Cortex of kidney (tissue), 1 donor: ENCODE data around the gene PTER.

Source experiments
- DNase-seq: peaks from one replicate; lab custom pipeline; 2025; lab: John Stamatoyannopoulos, UW

The PTER gene

GRCh38 chr10:16436758-16437539, at the start of gene PTER:
Gene PTER, plus strand, starts transcription at chr10:16437010. Its CDS starts 47,375 bp downstream, at chr10:16484385.
- peak; percentile 21 for DNase-seq

- DNase-seq: no peak
Measured at GRCh38 chr10:16392531-16393069, 44.2 kb upstream of the PTER start.

DNA sequence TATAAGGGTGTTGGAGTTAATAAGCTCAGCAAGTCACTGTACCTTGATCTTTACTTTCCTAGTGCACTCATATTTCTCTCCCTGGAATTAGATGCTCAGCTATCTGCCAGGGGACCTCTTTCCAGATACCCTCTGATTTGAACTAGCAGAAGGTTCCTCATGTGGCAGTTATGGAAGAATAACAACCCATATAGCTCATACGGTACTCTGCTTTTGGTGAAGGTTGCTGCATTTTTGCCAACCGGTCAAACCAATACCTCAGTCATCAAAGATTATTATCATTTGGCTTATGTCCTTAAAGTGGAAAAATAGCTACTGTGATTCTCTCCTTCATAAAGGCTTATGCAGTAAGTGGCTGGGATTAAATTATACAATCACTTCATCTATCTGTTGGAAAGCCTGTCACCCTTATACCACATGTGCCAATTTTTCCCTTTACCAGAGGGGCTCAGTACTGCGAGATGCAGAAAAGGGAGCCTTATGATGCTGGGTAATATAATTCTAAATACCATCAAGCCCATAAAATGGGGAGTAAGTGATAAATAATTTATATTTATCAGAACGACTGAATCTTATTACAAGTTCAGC, 43.4 kb upstream of the PTER start:
- DNase-seq: no peak

DNA sequence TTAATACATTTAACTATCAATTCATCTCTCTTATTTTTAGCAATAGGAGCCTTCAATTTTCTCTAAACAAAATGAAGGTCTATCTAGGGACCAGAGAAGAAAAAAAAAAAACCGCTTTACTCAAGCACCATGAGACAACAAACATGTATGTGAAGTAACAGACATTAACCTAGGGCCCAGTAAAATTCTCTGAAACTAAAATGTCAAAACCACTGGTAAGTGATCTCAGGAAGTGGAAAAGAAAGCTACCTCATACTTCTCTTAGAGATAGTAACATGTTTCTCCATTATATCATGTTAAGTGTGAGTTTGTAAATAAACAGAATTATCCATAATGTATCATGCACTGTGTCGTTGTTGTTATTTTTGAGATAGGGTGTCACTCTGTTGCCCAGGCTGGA, 35.4 kb upstream of the PTER start:
- DNase-seq: no peak

- no peak for DNase-seq
Measured at GRCh38 chr10:16408379-16408778, 28.4 kb upstream of the PTER start.

DNA sequence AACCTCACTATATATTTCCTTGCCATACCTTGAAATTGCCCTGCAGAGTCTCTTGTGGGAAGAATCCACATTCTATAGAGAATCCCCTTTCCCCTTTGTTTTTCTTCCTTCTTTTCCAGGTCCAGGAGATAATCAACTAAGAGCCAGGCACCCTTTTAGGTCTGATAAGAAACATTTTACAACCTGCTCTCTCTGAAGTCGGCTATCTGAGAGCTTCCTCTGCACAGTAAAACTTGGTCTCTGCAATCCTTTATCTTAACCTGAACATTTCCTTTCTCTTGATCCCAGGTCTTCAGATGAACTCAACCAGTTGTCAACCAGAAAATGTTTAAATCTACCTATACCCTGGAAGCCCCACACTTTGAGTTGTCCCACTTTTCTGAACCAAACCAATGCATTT, 19.5 kb upstream of the PTER start:
- DNase-seq: no peak

- no peak for DNase-seq
Measured at GRCh38 chr10:16423599-16423998, 13.2 kb upstream of the PTER start.

GRCh38 chr10:16425449-16425848, 11.4 kb upstream of the PTER start:
- no peak for DNase-seq

DNA sequence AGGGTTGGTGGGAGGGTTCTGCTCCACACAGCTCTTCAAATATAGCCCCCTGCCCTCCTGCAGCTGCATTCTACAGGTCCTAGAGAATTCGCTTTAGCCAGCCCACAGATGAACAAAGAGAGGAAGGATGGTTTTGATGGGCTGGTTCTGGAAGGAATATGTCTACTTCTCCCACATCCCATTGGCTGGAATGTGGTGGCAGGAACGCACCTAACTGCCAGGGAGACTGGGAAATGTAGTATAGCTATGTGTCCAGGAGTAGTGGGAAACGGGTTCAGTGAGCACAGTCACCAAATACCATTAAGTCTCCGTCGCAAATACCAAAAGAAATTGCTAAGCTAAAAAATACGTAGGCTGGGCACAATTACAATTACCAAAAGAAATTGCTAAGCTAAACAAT, 7.3 kb upstream of the PTER start:
- DNase-seq: no peak

DNA sequence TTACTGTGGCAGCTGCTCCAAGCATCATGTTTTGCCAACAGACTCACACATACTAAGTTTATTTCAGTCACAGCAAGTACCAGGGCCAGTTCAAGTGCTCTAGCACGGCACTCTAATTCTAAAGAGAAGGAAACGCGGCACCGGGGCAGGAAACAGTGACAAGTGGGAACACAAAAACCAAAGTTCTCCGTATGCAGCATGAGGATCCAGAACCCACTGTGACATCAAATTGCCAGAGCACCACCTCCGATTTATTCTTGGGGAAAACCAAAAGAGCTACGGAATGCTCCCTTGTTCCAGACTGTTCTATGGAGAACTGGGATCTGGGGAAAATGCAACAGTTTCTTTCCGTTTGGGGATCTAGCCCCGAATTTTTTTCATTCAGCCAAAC, 448 bp upstream of the PTER start:
- no peak for DNase-seq

DNA sequence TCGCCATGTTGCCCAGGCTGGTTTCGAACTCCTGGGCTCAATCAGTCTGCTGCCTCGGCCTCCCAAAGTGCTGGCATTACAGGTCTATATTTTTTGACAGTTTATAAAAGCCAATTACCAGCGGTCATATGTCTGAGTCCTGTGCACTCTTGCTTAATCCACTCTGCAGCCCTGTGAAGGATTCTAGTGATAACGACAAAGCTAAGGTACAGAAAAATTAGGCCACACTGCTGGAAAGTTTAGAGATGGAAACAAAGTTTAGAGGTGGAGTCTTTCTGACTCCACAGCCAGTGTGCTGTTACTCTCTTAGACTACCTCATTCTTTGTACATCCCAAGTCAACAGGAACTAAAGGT, 707 bp downstream of the PTER start:
- DNase-seq: no peak

DNA sequence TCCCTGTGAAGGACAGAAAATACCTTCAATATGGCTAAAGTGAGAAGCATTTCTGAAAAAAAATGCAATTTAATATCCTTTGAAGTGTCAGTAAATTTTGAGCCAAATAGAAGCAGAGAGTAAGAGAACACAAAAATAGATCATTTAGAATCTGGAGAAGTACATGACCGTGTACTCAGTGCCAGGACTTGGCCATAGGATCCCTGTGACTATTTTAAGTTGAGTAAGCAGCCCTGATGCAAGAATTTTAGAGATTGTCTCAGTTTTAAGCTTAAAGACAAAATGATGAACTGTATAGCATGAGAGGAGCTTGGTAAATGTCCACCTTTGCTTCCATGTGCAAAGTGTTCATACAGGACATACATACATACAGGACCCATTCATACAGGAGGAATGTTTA, 2.5 kb downstream of the PTER start:
- no peak for DNase-seq

- no peak for DNase-seq
Measured at GRCh38 chr10:16440396-16441133, 3.8 kb downstream of the PTER start.

GRCh38 chr10:16441173-16441840, 4.5 kb downstream of the PTER start:
- no peak for DNase-seq

DNA sequence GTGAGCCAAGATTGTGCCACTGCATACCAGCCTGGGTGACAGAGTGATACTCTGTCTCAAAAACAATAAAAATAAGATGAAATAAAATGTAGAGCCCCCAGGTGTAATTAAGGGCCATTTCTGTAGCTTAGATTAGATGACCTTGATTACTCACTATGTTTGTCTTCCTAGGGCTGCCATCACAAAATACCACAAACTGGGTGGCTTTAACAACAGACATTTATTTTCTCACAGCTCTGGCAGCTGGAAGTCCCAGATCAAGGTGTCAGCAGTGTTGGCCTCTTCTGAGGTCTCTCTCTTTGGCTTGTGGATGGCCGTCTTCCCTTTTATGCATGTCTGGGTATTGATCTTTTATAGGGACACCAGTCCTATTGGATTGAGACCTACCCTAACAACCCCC, 6.1 kb downstream of the PTER start:
- DNase-seq: no peak

GRCh38 chr10:16445770-16446469, 9.1 kb downstream of the PTER start:
- DNase-seq: no peak

DNA sequence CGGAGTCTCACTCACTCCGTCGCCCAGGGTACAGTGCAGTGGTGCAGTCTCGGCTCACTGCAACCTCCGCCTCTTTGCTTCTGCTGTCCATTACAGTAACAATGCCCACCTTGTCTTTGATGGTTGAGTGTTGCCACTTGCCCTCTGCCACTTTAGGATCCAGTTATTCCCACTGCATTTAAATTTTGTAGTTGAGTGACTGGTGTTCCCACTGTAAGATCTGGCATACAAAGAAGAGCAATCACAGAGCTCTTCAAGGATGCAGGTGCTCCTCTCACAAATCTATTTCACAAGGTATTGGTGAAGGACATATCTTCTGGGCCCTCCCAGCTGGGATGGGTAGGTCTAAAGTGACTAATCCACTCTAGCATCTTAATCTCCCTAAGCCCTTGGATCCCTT, 12.6 kb downstream of the PTER start:
- no peak for DNase-seq

GRCh38 chr10:16458166-16458955, 21.6 kb downstream of the PTER start:
- no peak for DNase-seq

GRCh38 chr10:16459423-16459939, 22.7 kb downstream of the PTER start:
- DNase-seq: no peak

GRCh38 chr10:16466001-16466400, 29.2 kb downstream of the PTER start:
- no peak for DNase-seq

DNA sequence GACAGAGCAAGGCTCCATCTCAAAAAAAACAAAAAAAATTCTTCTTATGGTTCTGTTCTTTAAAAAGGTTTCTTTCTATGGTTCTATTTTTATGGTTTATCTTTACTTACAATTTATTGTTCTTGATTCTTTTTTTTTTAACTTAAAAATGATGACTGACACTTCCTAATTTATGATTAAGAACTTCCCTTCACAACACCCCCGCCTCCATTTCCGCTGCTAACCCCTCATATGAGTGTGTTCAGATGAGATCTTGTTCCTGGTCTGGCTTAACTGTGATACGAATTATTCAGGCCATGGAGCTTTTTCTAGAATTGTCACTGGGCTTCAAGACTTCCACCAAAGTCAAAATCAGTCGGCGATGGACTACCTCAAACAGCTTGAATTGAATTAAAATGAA, 33.9 kb downstream of the PTER start:
- DNase-seq: no peak
